Stimulated activated naive CD4-positive, alpha-beta T cell (primary cell): ENCODE measurements around the gene BTNL8.
"Not testable (repeated sequence)": the region's sequence is repeated elsewhere in the genome, so short reads cannot be mapped to it uniquely, and the experiment has no call there.

Source experiments
- DNase-seq, 6 experiments: peaks; one replicate each; lab custom pipeline; 2025; lab: John Stamatoyannopoulos, UW

BTNL8 gene

GRCh38 chr5:180875860-180876426 is 23.0 kb upstream of the BTNL8 start:
- DNase-seq: no peak

GRCh38 chr5:180885845-180886529 is 13.0 kb upstream of the BTNL8 start:
- DNase-seq: not testable (repeated sequence)

GRCh38 chr5:180889381-180889780 is 9.6 kb upstream of the BTNL8 start:
- no peak for DNase-seq

- DNase-seq: not testable (repeated sequence)
Measured at GRCh38 chr5:180895330-180895729, 3.6 kb upstream of the BTNL8 start.

GRCh38 chr5:180900178-180900577 is 1.2 kb downstream of the BTNL8 start:
- no peak for DNase-seq

GRCh38 chr5:180901319-180902009 is 2.5 kb downstream of the BTNL8 start:
- no peak for DNase-seq

- DNase-seq: no peak
Measured at GRCh38 chr5:180908400-180908799, 9.4 kb downstream of the BTNL8 start.

GRCh38 chr5:180908998-180909731 is 10.2 kb downstream of the BTNL8 start:
- no peak for DNase-seq

GRCh38 chr5:180909782-180910181 is 10.8 kb downstream of the BTNL8 start:
- DNase-seq: no peak

- no peak for DNase-seq
Measured at GRCh38 chr5:180910182-180910581, 11.2 kb downstream of the BTNL8 start.

- DNase-seq: no peak
Measured at GRCh38 chr5:180910735-180911134, 11.8 kb downstream of the BTNL8 start.

GRCh38 chr5:180914646-180915045 is 15.7 kb downstream of the BTNL8 start:
- no peak for DNase-seq

GRCh38 chr5:180915924-180916323 is 17.0 kb downstream of the BTNL8 start:
- DNase-seq: no peak

GRCh38 chr5:180918380-180918779 is 19.4 kb downstream of the BTNL8 start:
- no peak for DNase-seq

GRCh38 chr5:180920710-180921109 is 21.8 kb downstream of the BTNL8 start:
- no peak for DNase-seq

GRCh38 chr5:180922932-180923331 is 24.0 kb downstream of the BTNL8 start:
- no peak for DNase-seq

GRCh38 chr5:180932660-180933059 is 33.7 kb downstream of the BTNL8 start:
- DNase-seq: no peak

GRCh38 chr5:180935203-180935602 is 36.2 kb downstream of the BTNL8 start:
- DNase-seq: no peak

GRCh38 chr5:180938294-180938693 is 39.3 kb downstream of the BTNL8 start:
- no peak for DNase-seq

- DNase-seq: no peak
Measured at GRCh38 chr5:180950291-180950949, 51.5 kb downstream of the BTNL8 start.

GRCh38 chr5:180959661-180960060 is 60.7 kb downstream of the BTNL8 start:
- no peak for DNase-seq

GRCh38 chr5:180960209-180960608 is 61.2 kb downstream of the BTNL8 start:
- DNase-seq: no peak
